Epithelial cell of proximal tubule (primary cell): ENCODE data around the gene UTP20. TPM values are rescaled to one million over a fixed set of nuclear protein-coding genes. Genes with fewer than 3 reads are reported as not detected.

Source experiments
- DNase-seq: peaks from one replicate; pipeline ENCODE4 v3.0.0-alpha.2; 2011; ENCODE audit warnings: low read depth
- H3K4me3 ChIP-seq: 2 replicates; pipeline ENCODE4 v1.5.1; 2011; ENCODE audit warnings: low read depth, mild to moderate bottlenecking, low read length
- total RNA-seq: library from RNA; depleted of rRNA; stranded (reverse); fragments of >200 nt; gene quantifications from 2 replicates; pipeline ENCODE4 v1.2.3, GENCODE V29; 2015
- TF ChIP-seq, protein P1 (sequence below): conservative IDR thresholded peaks from 2 replicates; pipeline ENCODE4 v1.5.1; 2012; ENCODE audit warnings: low read depth, mild to moderate bottlenecking, low read length

UTP20 gene
- total RNA-seq, 1 donor from 2014 or later = 15.6 TPM

GRCh38 chr12:101336437-101336836 is 56.5 kb downstream of the UTP20 start:
- DNase-seq = no peak
- no peak overlapping the region for H3K4me3 ChIP-seq
- TF ChIP-seq, protein P1, sequence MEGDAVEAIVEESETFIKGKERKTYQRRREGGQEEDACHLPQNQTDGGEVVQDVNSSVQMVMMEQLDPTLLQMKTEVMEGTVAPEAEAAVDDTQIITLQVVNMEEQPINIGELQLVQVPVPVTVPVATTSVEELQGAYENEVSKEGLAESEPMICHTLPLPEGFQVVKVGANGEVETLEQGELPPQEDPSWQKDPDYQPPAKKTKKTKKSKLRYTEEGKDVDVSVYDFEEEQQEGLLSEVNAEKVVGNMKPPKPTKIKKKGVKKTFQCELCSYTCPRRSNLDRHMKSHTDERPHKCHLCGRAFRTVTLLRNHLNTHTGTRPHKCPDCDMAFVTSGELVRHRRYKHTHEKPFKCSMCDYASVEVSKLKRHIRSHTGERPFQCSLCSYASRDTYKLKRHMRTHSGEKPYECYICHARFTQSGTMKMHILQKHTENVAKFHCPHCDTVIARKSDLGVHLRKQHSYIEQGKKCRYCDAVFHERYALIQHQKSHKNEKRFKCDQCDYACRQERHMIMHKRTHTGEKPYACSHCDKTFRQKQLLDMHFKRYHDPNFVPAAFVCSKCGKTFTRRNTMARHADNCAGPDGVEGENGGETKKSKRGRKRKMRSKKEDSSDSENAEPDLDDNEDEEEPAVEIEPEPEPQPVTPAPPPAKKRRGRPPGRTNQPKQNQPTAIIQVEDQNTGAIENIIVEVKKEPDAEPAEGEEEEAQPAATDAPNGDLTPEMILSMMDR = no peak

GRCh38 chr12:101338087-101338486 is 58.2 kb downstream of the UTP20 start:
- H3K4me3 ChIP-seq = no peak overlapping the region
- TF ChIP-seq, protein P1 = no peak
- no peak for DNase-seq

DNA sequence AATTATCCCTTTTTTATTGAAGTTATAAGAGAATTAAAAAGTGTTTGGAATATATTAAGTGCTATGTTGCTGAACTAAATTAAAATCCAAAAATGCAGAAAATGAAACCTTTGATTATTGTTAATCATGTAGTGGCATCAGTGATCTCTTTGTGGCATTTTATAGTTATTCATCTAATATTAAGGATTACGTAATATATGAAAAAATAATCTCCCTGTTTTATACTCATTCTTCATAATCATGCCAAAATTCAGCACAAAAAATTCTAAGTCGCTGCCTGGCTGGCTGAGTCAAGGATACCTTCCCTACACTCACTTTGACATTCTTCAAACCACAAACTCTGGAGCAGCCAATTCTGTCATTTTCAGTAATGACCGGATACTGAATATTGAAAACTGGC is 64.0 kb downstream of the UTP20 start:
- TF ChIP-seq, protein P1 = no peak
- no peak overlapping the region for H3K4me3 ChIP-seq
- no peak for DNase-seq

- no peak for DNase-seq
- TF ChIP-seq, protein P1 = no peak
- no peak overlapping the region for H3K4me3 ChIP-seq
These were observed 71.8 kb downstream of the UTP20 start for GRCh38 chr12:101351682-101352081.

GRCh38 chr12:101356794-101357193 is 76.9 kb downstream of the UTP20 start:
- TF ChIP-seq, protein P1 = no peak
- no peak overlapping the region for H3K4me3 ChIP-seq
- DNase-seq = no peak

- TF ChIP-seq, protein P1 = no peak
These were observed 81.5 kb downstream of the UTP20 start for GRCh38 chr12:101361455-101361854.

GRCh38 chr12:101368016-101368415 is 88.1 kb downstream of the UTP20 start:
- no peak overlapping the region for H3K4me3 ChIP-seq
- TF ChIP-seq, protein P1 = no peak
- no peak for DNase-seq

More at GRCh38 chr12:101361455-101361854, 81.5 kb downstream of the UTP20 start:
- H3K4me3 ChIP-seq = no peak overlapping the region
- DNase-seq = no peak
